Measurements from ENCODE around the gene C18orf32.
"Not testable (repeated sequence)": the region's sequence is repeated elsewhere in the genome, so short reads cannot be mapped to it uniquely, and the experiment has no call there.

C18orf32 gene

DNA sequence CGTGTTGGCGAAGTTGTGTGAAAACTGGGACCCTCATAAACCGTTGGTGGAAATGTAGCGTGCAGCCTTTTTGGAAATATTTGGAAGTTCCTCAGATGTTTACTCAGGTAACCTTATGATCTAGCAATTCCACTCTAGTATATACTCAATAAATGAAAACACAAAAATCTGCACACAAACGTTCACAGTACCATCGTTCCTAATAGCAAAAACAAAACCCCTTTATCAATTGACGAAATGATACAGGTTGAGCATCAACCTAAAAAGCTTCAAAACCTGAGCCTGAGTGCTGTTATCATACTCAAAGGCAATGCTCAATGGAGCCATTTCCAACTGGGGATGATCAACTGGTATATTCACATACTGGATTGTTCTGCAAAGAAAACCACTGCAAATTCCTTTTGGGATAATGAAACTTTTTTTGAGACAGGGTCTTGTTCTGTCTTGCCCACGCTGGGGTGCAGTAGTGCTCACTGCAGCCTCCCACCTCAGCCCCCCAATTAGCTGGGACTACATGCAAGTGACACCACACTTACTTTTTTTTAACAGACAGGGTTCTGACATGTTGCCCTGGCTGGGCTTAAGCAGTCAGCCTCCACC is 777 bp upstream of the C18orf32 start:
- Mint-ChIP-seq H3K27me3 (no peaks in the 10 kb centered on the region), H3K27ac (peak overlapping the region; percentile 77 to 93), H3K9me3 (no peaks in the 10 kb centered on the region), H3K4me1 (peaks cover 59% of the 10 kb centered on the region), H3K4me3 (peak overlapping the region; percentile 87 to 95)
- no peak for DNase-seq
- no peak for ATAC-seq

DNA sequence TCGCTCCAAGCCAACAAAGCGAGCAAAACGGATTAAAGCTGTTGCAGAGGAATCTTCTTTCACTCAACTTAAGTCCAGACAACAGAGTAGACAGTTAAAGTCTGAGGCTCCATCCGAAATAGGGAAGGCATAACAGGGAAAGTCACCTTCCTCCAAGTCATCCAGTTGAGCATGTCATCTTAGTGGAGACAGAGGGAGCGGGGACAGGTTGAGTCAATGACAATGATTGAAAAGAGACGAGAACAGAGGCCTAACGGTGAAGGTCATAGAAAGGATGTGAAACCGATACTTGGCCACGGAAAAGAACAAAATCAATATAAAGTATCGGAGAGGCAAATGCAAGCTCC is 455 bp downstream of the C18orf32 start:
- ATAC-seq: no peak
- no peaks in the 10 kb centered on the region for H3K27me3 Mint-ChIP-seq

DNA sequence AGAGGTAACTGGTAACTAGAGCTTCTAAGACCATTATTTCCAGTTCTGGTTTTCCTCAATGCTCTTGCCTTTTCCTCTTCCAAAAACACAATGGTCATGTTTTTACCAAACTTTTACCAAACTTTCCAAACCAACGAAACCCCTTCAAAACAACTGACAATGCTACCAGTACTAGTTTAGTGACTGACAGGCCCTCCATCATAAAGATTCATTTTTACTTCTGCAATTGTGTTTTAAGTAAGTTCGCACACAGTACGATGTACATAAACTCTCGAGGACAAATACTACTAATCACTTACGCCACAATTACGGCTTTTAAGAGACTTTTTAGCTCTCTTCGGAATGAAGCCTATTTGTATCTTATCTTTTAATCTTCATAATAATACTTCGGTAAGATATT is 900 bp downstream of the C18orf32 start:
- Mint-ChIP-seq H3K4me3 (peak overlapping the region; percentile 87 to 95), H3K4me1 (peaks cover 56% of the 10 kb centered on the region), H3K27ac (peak overlapping the region; percentile 93 to 97), H3K9me3 (no peaks in the 10 kb centered on the region), H3K27me3 (no peaks in the 10 kb centered on the region)
- no peak for DNase-seq
- ATAC-seq: no peak

More for the DNA sequence above, 455 bp downstream of the C18orf32 start:
- DNase-seq: no peak
- H3K4me1 Mint-ChIP-seq: peaks cover 59% of the 10 kb centered on the region
- peak overlapping the region; percentile 93 to 97 for H3K27ac Mint-ChIP-seq
- H3K4me3 Mint-ChIP-seq: peak overlapping the region; percentile 87 to 95
- H3K9me3 Mint-ChIP-seq: no peaks in the 10 kb centered on the region

DNA sequence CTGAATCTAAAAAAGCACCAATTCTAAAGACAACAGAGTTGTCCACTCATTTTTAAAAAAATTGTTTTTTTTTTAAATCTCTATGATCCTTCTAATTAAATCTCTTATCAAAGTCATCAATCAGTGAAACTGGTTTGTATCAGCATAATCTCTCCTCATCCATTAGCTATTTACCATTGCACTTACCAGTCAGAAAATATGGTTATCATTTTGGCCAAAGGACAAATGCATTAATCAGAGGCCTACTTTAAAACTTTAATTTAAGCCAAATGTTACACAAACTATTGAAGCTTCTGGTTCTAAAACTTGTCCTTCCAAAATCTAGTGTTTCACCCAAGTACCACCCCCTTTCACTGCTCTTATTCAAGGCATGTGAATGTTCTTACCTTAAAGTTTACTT is 3.8 kb downstream of the C18orf32 start:
- H3K27ac Mint-ChIP-seq: peak overlapping the region in 1 of 2 donors; percentile 27
- no peaks in the 10 kb centered on the region for H3K9me3 Mint-ChIP-seq

DNA sequence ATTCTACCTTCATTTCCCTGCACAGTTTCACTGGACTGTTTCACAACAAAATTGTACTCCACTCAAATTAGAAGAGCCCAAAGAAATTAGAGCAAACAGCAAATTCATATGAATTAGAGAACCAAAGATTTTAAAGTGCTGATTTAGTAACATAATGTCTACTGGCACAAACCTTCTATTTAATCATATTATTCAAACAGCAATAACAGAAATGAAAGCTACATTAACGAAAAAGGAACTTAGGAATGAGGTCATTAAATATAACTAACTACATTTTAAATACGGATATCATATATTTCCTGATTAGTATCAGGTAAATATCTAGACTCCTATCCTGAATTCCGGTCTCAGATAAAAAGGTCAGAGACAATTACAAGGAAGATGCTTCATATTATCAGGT is 5.1 kb downstream of the C18orf32 start:
- peaks cover 32% of the 10 kb centered on the region for H3K4me1 Mint-ChIP-seq
- peak overlapping the region in 1 of 2 donors; percentile 63 for H3K27ac Mint-ChIP-seq
- H3K4me3 Mint-ChIP-seq: no peak overlapping the region
- ATAC-seq (no peak), DNase-seq (no peak)
- no peaks in the 10 kb centered on the region for H3K27me3 Mint-ChIP-seq
- no peaks in the 10 kb centered on the region for H3K9me3 Mint-ChIP-seq

More for the DNA sequence above, 3.8 kb downstream of the C18orf32 start:
- peaks cover 39% of the 10 kb centered on the region for H3K4me1 Mint-ChIP-seq
- no peak overlapping the region for H3K4me3 Mint-ChIP-seq
- no peaks in the 10 kb centered on the region for H3K27me3 Mint-ChIP-seq
- DNase-seq (no peak), ATAC-seq (no peak)

DNA sequence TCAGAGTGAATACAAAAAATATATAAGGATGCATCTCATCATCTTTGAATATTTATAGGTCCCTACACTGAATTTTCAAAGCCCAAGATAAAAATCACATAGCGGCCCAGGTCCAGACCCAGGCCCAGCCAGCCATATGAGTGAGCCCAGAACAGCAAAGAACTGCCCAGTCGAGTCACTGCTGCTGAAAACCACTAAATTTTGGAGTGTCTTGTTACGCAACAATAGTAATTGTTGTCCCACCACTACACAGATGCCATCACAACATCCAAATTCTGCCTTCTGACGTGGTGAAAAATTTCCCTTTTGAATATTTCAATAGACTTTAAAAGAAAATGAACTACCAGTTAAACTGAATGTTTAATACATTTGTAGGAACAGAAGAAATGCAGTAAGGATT is 5.7 kb downstream of the C18orf32 start:
- Mint-ChIP-seq H3K27ac (peak overlapping the region in 1 of 2 donors; percentile 34), H3K4me1 (peaks cover 36% of the 10 kb centered on the region), H3K9me3 (no peaks in the 10 kb centered on the region), H3K4me3 (no peak overlapping the region), H3K27me3 (no peaks in the 10 kb centered on the region)
- ATAC-seq (no peak), DNase-seq (no peak)

DNA sequence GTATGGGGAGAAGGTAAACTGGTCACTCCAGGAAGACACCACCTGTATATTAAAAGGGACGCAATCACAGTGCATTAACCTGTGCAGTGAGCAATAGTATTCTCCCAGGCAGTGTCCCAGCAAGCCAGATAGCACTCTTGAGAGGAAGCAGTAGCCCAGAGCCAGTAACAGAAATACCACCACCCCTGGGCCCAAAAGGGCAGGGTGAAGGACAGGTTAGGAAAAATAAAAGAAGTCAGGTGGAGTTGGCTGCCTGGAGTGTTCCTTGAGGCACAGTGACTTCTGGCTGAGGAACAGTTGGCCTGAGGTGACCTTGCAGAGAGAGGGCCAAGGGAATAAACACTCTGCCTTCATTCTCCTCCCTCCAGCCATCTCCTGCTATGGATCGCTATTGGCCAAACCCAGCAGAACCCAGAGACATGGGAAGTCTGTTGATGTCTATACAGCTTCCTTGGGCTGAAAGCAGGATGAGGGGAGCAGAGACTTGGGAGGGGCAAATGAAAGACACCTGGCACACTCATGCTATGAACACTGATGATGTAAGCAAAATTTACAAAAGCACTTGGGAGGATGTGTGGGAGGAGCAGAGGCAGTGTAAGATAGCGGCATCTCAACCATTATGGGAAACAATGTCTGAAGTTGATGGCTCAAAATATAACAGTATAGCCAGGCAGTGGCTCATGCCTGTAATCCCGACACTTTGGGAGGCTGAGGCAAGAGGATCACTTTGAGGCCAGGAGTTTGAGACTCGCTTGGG is 7.5 kb downstream of the C18orf32 start:
- no peaks in the 10 kb centered on the region for H3K9me3 Mint-ChIP-seq
- no peak for DNase-seq

DNA sequence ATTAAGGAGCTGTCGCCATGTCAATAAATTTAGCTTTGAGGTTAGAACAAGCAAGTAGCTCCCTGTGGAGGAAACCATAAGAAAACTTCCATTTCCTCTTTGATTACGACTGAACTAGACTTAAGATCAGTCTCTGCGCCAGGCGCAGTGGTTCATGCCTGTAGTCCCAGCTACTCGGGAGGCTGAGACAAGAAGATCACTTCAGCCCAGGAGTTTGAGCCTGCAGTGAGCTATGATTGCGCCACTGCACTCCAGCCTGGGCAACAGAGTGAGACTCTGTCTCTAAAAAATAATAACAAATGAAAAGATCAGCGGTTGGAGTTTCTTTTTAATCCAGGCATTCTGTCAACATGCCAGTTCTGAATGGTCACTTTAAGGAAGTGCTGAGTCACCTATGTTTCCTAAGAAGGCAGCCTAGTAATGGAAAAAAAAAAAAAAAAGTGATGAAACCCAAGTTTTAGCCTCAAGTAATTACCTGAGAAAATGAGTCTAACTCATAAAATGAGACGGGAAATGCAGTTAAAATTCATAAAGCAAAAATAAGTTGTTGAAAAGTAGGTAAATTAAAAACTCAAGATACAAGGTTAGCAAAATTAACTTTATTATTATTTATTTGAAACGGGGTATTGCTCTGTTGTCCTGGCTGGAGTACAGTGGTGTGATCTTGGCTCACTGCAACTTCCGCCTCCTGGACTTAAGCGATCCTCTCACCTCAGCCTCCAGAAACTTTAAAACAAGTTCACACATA is 10.2 kb downstream of the C18orf32 start:
- no peak for ATAC-seq
- H3K9me3 Mint-ChIP-seq: no peaks in the 10 kb centered on the region
- no peak overlapping the region for H3K4me3 Mint-ChIP-seq
- no peaks in the 10 kb centered on the region for H3K27me3 Mint-ChIP-seq
- peaks cover 22% of the 10 kb centered on the region for H3K4me1 Mint-ChIP-seq
- DNase-seq: no peak
- no peak overlapping the region for H3K27ac Mint-ChIP-seq

More for the DNA sequence above, 7.5 kb downstream of the C18orf32 start:
- Mint-ChIP-seq H3K4me3 (no peak overlapping the region), H3K27me3 (no peaks in the 10 kb centered on the region), H3K27ac (peak overlapping the region in 1 of 2 donors; percentile 10), H3K4me1 (peaks cover 22% of the 10 kb centered on the region)
- ATAC-seq: no peak

DNA sequence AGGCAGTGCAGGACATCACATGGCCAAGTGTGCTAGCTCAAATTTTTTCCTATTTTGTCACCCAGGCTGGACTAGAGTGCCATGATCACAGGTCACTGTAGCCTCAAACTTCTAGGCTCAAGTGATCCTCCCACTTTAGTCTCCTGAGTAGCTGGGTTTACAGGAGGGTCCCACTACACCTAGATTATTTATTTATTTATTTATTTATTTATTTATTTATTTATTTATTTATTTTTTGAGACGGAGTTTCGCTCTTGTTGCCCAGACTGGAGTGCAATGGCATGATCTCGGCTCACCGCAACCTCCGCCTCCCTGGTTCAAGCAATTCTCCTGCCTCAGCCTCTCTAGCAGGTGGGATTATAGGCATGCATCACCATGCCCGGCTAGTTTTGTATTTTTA is 12.1 kb downstream of the C18orf32 start:
- not testable (repeated sequence) for H3K4me3 Mint-ChIP-seq, H3K9me3 Mint-ChIP-seq, ATAC-seq, H3K27me3 Mint-ChIP-seq, DNase-seq, H3K27ac Mint-ChIP-seq
- peaks cover 22% of the 10 kb centered on the region for H3K4me1 Mint-ChIP-seq

DNA sequence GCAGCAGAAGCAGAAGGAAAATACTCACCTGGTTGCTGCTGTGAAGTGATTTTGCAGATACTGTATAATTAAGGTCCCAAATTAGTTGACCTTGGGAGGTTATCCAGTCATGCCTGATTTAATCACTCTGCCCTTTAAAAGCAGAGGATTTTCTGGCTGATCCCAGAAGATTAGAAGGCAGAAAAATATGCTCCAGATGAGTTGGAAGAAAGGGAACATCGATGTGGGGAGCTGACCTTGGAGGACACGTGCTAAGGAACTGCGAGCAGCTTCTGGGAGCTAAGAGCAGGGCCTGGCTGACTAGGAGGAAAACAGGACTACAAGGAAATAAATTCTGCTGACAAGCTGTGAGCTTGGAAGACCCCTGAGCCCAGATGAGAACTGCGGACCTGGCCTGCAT is 13.3 kb downstream of the C18orf32 start:
- no peak overlapping the region for H3K4me3 Mint-ChIP-seq
- no peak for ATAC-seq
- no peak for DNase-seq
- H3K27ac Mint-ChIP-seq: no peak overlapping the region
- no peaks in the 10 kb centered on the region for H3K9me3 Mint-ChIP-seq
- peaks cover 8% of the 10 kb centered on the region for H3K27me3 Mint-ChIP-seq
- H3K4me1 Mint-ChIP-seq: peaks cover 9% of the 10 kb centered on the region

DNA sequence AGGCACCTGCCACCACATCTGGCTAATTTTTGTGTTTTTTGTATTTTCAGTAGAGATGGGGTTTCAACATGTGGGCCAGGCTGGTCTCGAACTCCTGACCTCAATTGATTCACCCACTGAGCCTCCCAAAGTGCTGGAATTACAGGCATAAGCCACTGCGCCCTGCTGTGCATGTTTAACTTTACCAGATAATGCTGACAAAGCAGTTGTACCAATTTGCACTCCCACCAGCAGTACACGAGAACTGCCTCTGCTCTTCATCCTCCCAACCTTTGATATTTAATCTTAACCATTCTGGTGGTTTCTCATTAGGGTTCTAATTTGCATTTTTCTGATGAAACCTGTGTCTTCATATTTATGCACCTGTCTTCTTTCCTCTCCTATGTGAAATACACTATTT is 14.6 kb downstream of the C18orf32 start:
- peaks cover 9% of the 10 kb centered on the region for H3K4me1 Mint-ChIP-seq
- H3K4me3 Mint-ChIP-seq: no peak overlapping the region
- no peaks in the 10 kb centered on the region for H3K9me3 Mint-ChIP-seq
- peaks cover 8% of the 10 kb centered on the region for H3K27me3 Mint-ChIP-seq
- no peak for DNase-seq
- ATAC-seq: no peak
- H3K27ac Mint-ChIP-seq: no peak overlapping the region

DNA sequence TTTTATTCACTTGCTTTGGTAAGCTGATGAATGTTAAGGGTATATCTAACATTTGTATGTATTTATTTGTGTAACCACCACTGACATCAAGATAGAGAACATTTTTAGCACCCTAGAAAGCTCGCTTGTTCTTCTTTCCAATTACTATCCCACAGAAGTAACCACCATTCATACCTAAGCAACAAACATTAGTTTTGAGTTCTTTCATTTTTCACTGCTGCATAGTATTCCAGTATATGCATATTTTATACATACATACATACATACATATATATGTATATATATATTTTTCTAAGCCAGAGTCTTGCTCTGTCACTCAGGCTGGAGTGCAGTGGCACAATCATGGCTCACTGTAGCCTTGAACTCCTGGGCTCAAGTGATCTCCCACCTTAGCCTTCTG is 15.5 kb downstream of the C18orf32 start:
- DNase-seq (no peak), ATAC-seq (no peak)
- Mint-ChIP-seq H3K4me1 (peaks cover 3% of the 10 kb centered on the region), H3K27ac (no peak overlapping the region), H3K4me3 (no peak overlapping the region), H3K27me3 (peaks cover 8% of the 10 kb centered on the region), H3K9me3 (no peaks in the 10 kb centered on the region)

DNA sequence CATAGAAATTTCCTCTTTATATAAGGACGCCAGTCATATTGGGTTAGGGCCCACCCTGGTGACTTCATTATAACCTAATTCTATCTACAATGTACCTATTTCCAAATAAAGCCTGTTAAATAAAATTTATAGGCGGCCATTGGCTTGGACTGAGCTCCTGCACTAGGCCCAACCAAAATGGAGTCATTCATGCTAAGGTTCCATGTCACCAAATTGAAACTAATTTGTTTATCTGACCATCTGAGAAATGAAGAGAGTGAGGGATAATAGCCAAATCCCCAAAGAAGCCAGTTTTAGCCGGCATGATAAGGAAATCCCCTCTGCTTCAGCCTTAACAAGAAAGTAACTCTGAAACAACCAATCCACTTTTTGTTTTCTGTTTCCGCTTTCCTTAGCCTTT is 19.4 kb downstream of the C18orf32 start:
- no peak for ATAC-seq
- no peaks in the 10 kb centered on the region for H3K9me3 Mint-ChIP-seq
- H3K4me3 Mint-ChIP-seq: no peak overlapping the region
- no peaks in the 10 kb centered on the region for H3K4me1 Mint-ChIP-seq
- no peak overlapping the region for H3K27ac Mint-ChIP-seq
- peaks cover 8% of the 10 kb centered on the region for H3K27me3 Mint-ChIP-seq
- DNase-seq: no peak

DNA sequence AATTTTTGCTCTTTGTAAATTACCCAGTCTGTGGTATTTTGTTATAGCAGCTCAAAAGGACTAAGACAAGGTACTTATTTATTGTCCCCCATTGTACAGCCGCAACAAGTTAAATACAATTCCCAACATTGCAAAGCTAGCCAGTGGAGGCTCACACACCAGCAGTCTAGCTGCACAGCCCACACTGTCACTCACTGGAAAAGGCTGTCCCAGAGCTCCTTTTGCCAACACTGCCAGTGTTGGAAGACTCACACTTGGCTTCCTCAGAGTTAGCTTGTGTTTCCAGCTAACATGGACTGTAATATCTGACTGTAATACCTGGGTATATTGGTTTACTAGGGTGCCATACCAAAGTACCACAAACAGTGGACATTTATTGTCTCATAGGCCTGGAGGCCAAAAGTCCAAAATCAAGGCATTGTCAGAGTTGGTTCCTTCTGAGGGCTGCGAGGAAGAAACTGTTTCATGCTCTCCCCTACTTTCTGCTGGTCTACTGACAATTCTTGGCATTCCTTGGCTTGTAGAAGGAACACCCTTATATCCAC is 19.9 kb downstream of the C18orf32 start:
- H3K27ac Mint-ChIP-seq: no peak overlapping the region
- H3K9me3 Mint-ChIP-seq: no peaks in the 10 kb centered on the region
- ATAC-seq (no peak), DNase-seq (no peak)
- peaks cover 8% of the 10 kb centered on the region for H3K27me3 Mint-ChIP-seq
- H3K4me3 Mint-ChIP-seq: no peak overlapping the region
- no peaks in the 10 kb centered on the region for H3K4me1 Mint-ChIP-seq

DNA sequence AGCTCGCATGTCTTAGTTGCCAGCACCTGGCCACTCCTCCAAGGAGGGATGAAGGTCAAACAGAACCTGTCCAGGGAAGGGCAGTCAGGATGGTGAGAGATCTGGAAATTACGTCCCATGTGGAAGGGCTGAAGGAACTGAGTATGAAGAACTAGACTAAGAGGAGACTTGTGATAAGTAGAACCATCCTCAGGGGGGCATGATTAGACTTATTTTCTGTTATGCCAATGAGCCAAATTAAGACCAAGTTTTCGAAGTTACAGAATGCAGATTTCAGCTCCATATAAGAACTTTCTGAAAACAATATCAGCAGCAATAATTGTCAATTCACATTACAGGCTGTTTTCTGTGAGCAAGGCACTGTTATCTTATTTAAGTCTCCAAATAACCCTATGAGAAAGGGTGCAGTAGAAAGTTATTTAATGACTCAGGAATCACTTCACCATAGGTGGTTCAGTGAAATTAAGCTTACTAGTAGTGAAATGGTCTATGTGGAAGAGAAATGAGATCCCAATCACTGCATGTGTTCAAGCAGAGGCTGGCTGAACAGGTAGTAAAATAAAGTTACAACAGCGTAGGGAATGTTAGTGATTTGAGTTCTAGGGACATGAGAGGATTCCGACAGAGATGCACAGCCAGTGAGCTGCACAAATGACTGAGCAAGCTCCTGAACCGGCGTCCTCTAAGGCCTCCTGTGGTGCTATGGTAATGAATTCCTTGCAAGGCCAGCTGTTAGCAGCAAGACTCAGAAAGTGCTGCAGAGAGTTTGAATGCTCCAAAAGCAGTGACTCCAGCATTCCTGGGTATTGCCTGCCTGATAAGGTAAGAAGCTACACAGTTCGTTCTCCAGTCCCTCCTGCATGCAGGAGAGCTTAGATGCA is 22.1 kb downstream of the C18orf32 start:
- Mint-ChIP-seq H3K9me3 (no peaks in the 10 kb centered on the region), H3K4me1 (peaks cover 9% of the 10 kb centered on the region), H3K4me3 (no peak overlapping the region), H3K27me3 (peaks cover 2% of the 10 kb centered on the region), H3K27ac (no peak overlapping the region)
- DNase-seq (no peak), ATAC-seq (no peak)

All from stimulated activated naive CD8-positive, alpha-beta T cell treated with anti-CD3 and anti-CD28 coated beads, Interleukin-15, amount 100 ng/mL, for 72 hours (primary cell).